HCT116 (cell line): Measurements from ENCODE around the gene PRKCD. TPM values are rescaled to one million over a fixed set of nuclear protein-coding genes. Genes with fewer than 3 reads are reported as not detected.

Experiments used
- ATAC-seq: fragments of 200-7000 bp; cut with Tn5 transposase; 2 replicates; pipeline ENCODE4 v1.9.1; 2020; ENCODE audit warnings: mild to moderate bottlenecking, moderate library complexity
- BruUV-seq: library from RNA; stranded (reverse); fragments of 400-500 nt; replicated peaks from 2 replicates; lab custom pipeline; 2021; lab: Mats Ljungman, UMichigan
- CTCF ChIA-PET: fragments of 300-600 bp; sonication (Branson Sonifier 250); formaldehyde crosslinking; loops from one replicate; lab custom pipeline; 2021; ENCODE audit warnings: antibody characterized with exemption; lab: Charles Lee
- POLR2A ChIA-PET: fragments of 300-600, 350-600 bp; sonication (Branson Sonifier 250); formaldehyde crosslinking; loops from one replicate; lab custom pipeline; 2021; ENCODE audit warnings: antibody characterized with exemption; lab: Charles Lee
- RAD21 ChIA-PET, 2 experiments: fragments of 300-600 bp; sonication (Branson Sonifier 250); formaldehyde crosslinking; loops; one replicate each; lab custom pipeline; 2023; ENCODE audit warnings: low total read pairs in 2 of 2; ENCODE audit not compliant: uncharacterized antibody in 2 of 2, unreplicated experiment in 2 of 2, low non-redundant PET in 1 of 2; lab: Charles Lee
- DNase-seq: peaks from one replicate; pipeline ENCODE4 v3.0.0-alpha.2; 2010; ENCODE audit warnings: low read depth, low spot score
- H2AFZ ChIP-seq: fragments of 200-600 bp; shearing (Covaris generic), sonication (generic); 2 replicates; pipeline ENCODE4 v1.6.1; 2017; ENCODE audit warnings: low read depth, mixed run types, mixed read lengths, antibody characterized with exemption, low read length; ENCODE audit not compliant: poor library complexity, severe bottlenecking
- H3K27ac ChIP-seq: 2 replicates; pipeline ENCODE4 v1.5.1; 2012; ENCODE audit warnings: low read depth, low read length
- H3K27me3 ChIP-seq: fragments of 200-600 bp; sonication (generic); 2 replicates; pipeline ENCODE4 v1.6.1; 2016; ENCODE audit warnings: mixed run types, low read length, mixed read lengths; ENCODE audit not compliant: insufficient read depth
- H3K36me3 ChIP-seq, 2 experiments: fragments of 200-500 bp in 1 of 2; fragments of 200-600 bp in 1 of 2; sonication (Bioruptor generic) in 1 of 2; sonication (generic) in 1 of 2; 2 replicates each; pipeline versions ENCODE4 v1.5.1 to v1.6.1; 2014 to 2016; ENCODE audit warnings: low read length in 2 of 2, inconsistent platforms in 1 of 2, mixed read lengths in 1 of 2, mixed run types in 1 of 2; ENCODE audit not compliant: insufficient read depth in 2 of 2, control insufficient read depth in 1 of 2
- H3K4me1 ChIP-seq, 2 experiments: fragments of 200-600 bp in 1 of 2; sonication (generic) in 1 of 2; 2 replicates each; pipeline versions ENCODE4 v1.5.1 to v1.6.1; 2012 to 2017; ENCODE audit warnings: low read length in 2 of 2, inconsistent platforms in 1 of 2, mild to moderate bottlenecking in 1 of 2, mixed read lengths in 1 of 2, mixed run types in 1 of 2, moderate library complexity in 1 of 2; ENCODE audit not compliant: insufficient read depth in 2 of 2, control insufficient read depth in 1 of 2
- H3K4me2 ChIP-seq: fragments of 200-600 bp; sonication (generic); 2 replicates; pipeline ENCODE4 v1.6.1; 2017; ENCODE audit warnings: mixed run types, low read length, mixed read lengths
- H3K4me3 ChIP-seq, 2 experiments: fragments of 200-600 bp in 1 of 2; sonication (generic) in 1 of 2; replicated peaks in 1 of 2; 2 replicates each; pipeline ENCODE4 v1.5.1; 2011 to 2016; ENCODE audit warnings: low read length in 2 of 2, control low read depth in 1 of 2, low read depth in 1 of 2, mild to moderate bottlenecking in 1 of 2, mixed read lengths in 1 of 2, mixed run types in 1 of 2
- H3K79me2 ChIP-seq: fragments of 200-600 bp; sonication (generic); 2 replicates; pipeline ENCODE4 v1.6.1; 2017; ENCODE audit warnings: mild to moderate bottlenecking, mixed run types, low read length, moderate library complexity, mixed read lengths; ENCODE audit not compliant: insufficient read depth
- H3K9ac ChIP-seq: fragments of 200-600 bp; sonication (generic); 2 replicates; pipeline ENCODE4 v1.6.1; 2016; ENCODE audit warnings: low read length, mixed read lengths
- H3K9me2 ChIP-seq: fragments of 200-600 bp; sonication (generic), shearing (Covaris generic); 2 replicates; pipeline ENCODE4 v1.6.1; 2017; ENCODE audit warnings: mixed run types, mild to moderate bottlenecking, moderate library complexity; ENCODE audit not compliant: insufficient read depth
- H3K9me3 ChIP-seq, 2 experiments: fragments of 200-500 bp in 1 of 2; fragments of 200-600 bp in 1 of 2; sonication (Bioruptor generic) in 1 of 2; sonication (generic) in 1 of 2; 2 replicates each; pipeline ENCODE4 v1.6.1; 2014 to 2017; ENCODE audit warnings: low read length in 2 of 2, mixed read lengths in 2 of 2, inconsistent platforms in 1 of 2, low read depth in 1 of 2, mild to moderate bottlenecking in 1 of 2, mixed run types in 1 of 2, moderate library complexity in 1 of 2; ENCODE audit not compliant: control insufficient read depth in 1 of 2, insufficient read depth in 1 of 2
- H4K20me1 ChIP-seq: fragments of 200-600 bp; sonication (generic), shearing (Covaris generic); 2 replicates; pipeline ENCODE4 v1.6.1; 2017; ENCODE audit warnings: mixed run types, mild to moderate bottlenecking, moderate library complexity; ENCODE audit not compliant: insufficient read depth
- EGR1 ChIP-seq: IDR thresholded peaks from 2 replicates; pipeline ENCODE4 v1.6.1; 2012; ENCODE audit warnings: low read depth
- FOSL1 ChIP-seq: IDR thresholded peaks from 2 replicates; pipeline ENCODE4 v1.6.1; 2012; ENCODE audit warnings: low read depth
- JUND ChIP-seq: IDR thresholded peaks from 2 replicates; pipeline ENCODE4 v1.6.1; 2012
- TCF7L2 ChIP-seq: IDR thresholded peaks from 2 replicates; pipeline ENCODE4 v1.7.0; 2011; ENCODE audit warnings: borderline replicate concordance, inconsistent platforms; ENCODE audit not compliant: insufficient read depth, insufficient read length; ENCODE audit errors: extremely low read depth
- intact Hi-C: fragments of 100-400 bp; cut with micrococcal nuclease; formaldehyde crosslinking; loops from 2 replicates; pipeline ENCODE4 v1.10.0; 2022
- total RNA-seq: library from RNA; stranded (reverse); gene quantifications from one replicate; pipeline ENCODE4 v1.2.1, GENCODE V29; 2021; ENCODE audit not compliant: unreplicated experiment
- TF ChIP-seq, protein P1 (sequence below): IDR thresholded peaks from 2 replicates; pipeline ENCODE4 v1.6.1; 2012; ENCODE audit warnings: low read depth

PRKCD gene
- total RNA-seq, 1 experiment from 2014 or later: 34.4 TPM

DNA sequence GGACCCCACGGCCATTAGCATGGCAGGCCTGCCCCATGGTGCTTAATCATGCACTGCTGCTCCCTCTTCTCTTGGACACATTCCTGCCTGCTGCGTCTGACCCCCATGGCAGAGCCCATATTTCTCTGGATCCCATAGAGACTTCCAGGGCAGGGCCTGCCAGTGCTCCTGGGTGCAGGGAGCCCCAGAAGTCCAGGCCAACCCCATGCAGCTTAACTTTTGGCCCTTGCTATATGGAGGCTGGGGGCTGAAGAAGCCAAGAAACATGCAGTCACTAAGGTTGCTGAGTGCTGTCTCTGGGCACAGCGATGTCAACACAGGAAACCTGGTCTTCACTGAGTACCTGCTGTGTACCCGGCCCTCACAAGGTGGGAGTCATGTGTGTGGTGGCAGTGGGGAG lies 11.3 kb upstream of the PRKCD start:
- ChIA-PET POLR2A (no interaction called here), RAD21 (no interaction called here), CTCF (interaction anchor here (1.1 kb wide), 1 partner anchor 36 kb away, joined by 3 read pairs; no protein-coding TSS in a partner anchor)
- H3K36me3 ChIP-seq: no peaks in the 10 kb centered on the region
- H3K27me3 ChIP-seq: no peaks in the 10 kb centered on the region
- peaks cover 6 to 21% of the 10 kb centered on the region in 2 experiments; a peak in 3 of 4 replicates for H3K4me1 ChIP-seq
- no peak overlapping the region for H3K27ac ChIP-seq
- no TSS peak for BruUV-seq
- H3K79me2 ChIP-seq: no peaks in the 10 kb centered on the region
- peak overlapping the region; percentile 52 for H3K4me2 ChIP-seq
- no peaks in the 10 kb centered on the region for H4K20me1 ChIP-seq
- H3K4me3 ChIP-seq: no peak overlapping the region
- intact Hi-C loops: no loop called here
- ATAC-seq (no peak), DNase-seq (no peak)
- no peaks in the 10 kb centered on the region for H3K9me2 ChIP-seq
- H2AFZ ChIP-seq: no peak overlapping the region
- TF ChIP-seq, protein P1, sequence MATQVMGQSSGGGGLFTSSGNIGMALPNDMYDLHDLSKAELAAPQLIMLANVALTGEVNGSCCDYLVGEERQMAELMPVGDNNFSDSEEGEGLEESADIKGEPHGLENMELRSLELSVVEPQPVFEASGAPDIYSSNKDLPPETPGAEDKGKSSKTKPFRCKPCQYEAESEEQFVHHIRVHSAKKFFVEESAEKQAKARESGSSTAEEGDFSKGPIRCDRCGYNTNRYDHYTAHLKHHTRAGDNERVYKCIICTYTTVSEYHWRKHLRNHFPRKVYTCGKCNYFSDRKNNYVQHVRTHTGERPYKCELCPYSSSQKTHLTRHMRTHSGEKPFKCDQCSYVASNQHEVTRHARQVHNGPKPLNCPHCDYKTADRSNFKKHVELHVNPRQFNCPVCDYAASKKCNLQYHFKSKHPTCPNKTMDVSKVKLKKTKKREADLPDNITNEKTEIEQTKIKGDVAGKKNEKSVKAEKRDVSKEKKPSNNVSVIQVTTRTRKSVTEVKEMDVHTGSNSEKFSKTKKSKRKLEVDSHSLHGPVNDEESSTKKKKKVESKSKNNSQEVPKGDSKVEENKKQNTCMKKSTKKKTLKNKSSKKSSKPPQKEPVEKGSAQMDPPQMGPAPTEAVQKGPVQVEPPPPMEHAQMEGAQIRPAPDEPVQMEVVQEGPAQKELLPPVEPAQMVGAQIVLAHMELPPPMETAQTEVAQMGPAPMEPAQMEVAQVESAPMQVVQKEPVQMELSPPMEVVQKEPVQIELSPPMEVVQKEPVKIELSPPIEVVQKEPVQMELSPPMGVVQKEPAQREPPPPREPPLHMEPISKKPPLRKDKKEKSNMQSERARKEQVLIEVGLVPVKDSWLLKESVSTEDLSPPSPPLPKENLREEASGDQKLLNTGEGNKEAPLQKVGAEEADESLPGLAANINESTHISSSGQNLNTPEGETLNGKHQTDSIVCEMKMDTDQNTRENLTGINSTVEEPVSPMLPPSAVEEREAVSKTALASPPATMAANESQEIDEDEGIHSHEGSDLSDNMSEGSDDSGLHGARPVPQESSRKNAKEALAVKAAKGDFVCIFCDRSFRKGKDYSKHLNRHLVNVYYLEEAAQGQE: no peak
- TF ChIP-seq EGR1 (no peak), FOSL1 (no peak), JUND (no peak), TCF7L2 (no peak)
- H3K9me3 ChIP-seq: no peaks in the 10 kb centered on the region
- no peak overlapping the region for H3K9ac ChIP-seq
